ENCODE results near the gene RPL9. TPM values are rescaled to one million over a fixed set of nuclear protein-coding genes. Genes with fewer than 3 reads are reported as not detected.

RPL9 gene
- total and polyA plus RNA-seq, 2 experiments from 2014 or later, result 2,522 to 4,044 TPM

DNA sequence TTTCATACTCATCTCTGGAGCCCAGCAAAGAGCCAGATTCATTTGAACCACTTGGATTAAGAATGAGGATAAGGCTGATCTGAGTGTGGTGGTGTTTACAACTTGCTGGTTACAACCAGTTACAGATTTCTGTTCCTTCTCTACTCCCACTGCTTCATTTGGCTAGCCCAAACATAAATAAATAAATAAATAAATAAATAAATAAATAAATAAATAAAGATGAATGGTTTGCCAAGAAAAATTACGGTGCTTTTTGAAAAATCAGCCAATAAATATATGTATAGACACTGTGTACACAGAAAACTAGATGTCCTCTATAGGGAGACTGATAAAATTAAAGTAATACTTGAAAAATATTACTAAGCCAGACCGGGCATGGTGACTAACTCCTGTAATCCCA lies 17.1 kb downstream of the RPL9 start (continued):
- TF ChIP-seq, protein P1, sequence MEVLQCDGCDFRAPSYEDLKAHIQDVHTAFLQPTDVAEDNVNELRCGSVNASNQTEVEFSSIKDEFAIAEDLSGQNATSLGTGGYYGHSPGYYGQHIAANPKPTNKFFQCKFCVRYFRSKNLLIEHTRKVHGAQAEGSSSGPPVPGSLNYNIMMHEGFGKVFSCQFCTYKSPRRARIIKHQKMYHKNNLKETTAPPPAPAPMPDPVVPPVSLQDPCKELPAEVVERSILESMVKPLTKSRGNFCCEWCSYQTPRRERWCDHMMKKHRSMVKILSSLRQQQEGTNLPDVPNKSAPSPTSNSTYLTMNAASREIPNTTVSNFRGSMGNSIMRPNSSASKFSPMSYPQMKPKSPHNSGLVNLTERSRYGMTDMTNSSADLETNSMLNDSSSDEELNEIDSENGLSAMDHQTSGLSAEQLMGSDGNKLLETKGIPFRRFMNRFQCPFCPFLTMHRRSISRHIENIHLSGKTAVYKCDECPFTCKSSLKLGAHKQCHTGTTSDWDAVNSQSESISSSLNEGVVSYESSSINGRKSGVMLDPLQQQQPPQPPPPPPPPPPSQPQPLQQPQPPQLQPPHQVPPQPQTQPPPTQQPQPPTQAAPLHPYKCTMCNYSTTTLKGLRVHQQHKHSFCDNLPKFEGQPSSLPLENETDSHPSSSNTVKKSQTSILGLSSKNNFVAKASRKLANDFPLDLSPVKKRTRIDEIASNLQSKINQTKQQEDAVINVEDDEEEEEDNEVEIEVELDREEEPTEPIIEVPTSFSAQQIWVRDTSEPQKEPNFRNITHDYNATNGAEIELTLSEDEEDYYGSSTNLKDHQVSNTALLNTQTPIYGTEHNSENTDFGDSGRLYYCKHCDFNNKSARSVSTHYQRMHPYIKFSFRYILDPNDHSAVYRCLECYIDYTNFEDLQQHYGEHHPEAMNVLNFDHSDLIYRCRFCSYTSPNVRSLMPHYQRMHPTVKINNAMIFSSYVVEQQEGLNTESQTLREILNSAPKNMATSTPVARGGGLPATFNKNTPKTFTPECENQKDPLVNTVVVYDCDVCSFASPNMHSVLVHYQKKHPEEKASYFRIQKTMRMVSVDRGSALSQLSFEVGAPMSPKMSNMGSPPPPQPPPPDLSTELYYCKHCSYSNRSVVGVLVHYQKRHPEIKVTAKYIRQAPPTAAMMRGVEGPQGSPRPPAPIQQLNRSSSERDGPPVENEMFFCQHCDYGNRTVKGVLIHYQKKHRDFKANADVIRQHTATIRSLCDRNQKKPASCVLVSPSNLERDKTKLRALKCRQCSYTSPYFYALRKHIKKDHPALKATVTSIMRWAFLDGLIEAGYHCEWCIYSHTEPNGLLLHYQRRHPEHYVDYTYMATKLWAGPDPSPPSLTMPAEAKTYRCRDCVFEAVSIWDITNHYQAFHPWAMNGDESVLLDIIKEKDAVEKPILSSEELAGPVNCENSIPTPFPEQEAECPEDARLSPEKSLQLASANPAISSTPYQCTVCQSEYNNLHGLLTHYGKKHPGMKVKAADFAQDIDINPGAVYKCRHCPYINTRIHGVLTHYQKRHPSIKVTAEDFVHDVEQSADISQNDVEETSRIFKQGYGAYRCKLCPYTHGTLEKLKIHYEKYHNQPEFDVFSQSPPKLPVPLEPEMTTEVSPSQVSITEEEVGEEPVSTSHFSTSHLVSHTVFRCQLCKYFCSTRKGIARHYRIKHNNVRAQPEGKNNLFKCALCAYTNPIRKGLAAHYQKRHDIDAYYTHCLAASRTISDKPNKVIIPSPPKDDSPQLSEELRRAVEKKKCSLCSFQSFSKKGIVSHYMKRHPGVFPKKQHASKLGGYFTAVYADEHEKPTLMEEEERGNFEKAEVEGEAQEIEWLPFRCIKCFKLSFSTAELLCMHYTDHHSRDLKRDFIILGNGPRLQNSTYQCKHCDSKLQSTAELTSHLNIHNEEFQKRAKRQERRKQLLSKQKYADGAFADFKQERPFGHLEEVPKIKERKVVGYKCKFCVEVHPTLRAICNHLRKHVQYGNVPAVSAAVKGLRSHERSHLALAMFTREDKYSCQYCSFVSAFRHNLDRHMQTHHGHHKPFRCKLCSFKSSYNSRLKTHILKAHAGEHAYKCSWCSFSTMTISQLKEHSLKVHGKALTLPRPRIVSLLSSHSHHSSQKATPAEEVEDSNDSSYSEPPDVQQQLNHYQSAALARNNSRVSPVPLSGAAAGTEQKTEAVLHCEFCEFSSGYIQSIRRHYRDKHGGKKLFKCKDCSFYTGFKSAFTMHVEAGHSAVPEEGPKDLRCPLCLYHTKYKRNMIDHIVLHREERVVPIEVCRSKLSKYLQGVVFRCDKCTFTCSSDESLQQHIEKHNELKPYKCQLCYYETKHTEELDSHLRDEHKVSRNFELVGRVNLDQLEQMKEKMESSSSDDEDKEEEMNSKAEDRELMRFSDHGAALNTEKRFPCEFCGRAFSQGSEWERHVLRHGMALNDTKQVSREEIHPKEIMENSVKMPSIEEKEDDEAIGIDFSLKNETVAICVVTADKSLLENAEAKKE (CRISPR knock-in tag; IDR thresholded peaks at IDR 0.05), result no peak
- TF ChIP-seq CREB1 (CRISPR knock-in tag; IDR thresholded peaks at IDR 0.05; ENCODE audit: low read depth) (no peak), EZH2 (IDR thresholded peaks at IDR 0.05; ENCODE audit: low read depth, unreplicated experiment) (no peak)

DNA sequence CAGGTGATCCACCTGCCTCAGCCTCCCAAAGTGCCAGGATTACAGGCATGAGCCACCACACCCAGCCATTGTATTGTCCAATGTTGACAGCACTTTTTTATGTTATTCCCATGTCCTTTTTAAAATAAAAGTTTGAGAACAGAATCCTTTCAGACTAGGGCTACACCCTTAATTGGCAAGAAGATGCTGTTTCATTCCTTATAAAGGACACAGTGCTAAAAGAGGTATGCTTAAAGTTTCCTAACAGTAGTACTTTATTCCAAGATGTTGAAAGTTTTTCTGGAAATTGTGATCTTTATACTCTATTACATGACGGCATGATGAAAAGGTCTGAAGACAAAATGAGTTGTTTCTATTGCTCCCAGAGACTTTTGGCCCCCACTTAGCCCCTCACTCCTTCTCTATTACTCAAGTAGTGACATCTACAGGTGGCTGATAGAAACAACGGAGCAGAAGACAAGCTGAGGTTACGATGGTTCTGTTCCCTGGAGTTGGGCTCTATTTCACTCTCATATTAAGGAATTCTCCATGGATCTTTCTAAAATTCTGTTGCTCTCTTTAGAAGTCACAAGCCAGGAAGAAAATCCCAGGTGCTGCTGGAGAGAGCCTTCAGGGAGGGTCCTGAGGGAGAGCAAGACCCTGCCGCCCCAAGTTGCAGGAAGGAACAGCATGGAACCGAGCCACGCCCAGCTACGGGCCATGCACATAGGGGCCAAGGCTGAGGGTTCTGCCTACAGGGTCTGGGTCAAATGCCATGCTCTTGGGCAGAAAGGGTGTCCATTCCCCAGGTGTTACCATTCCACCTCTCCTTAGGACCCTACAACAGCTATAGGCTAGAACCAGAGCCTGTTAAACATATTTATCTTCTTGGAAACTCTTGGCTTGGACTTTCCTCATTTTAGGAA lies 22.8 kb downstream of the RPL9 start:
- no peaks in the 10 kb centered on the region for H3K36me3 Mint-ChIP-seq (ENCODE audit: low read depth)
- no peak overlapping the region for H3K4me3 ChIP-seq
- H3K36me3 ChIP-seq (ENCODE audit: insufficient read depth), result no peaks in the 10 kb centered on the region
- H3K27ac Mint-ChIP-seq, result no peak overlapping the region
- no peaks in the 10 kb centered on the region for H4K20me1 ChIP-seq (replicated peaks; ENCODE audit: insufficient read depth)
- no peaks in the 10 kb centered on the region for H3K79me2 ChIP-seq (replicated peaks; ENCODE audit: insufficient read depth)
- H3K27ac ChIP-seq (ENCODE audit: low read depth), result no peak overlapping the region
- no peaks in the 10 kb centered on the region for H3F3A ChIP-seq (replicated peaks; ENCODE audit: low read depth)
- peak; percentile 65 for DNase-seq (ENCODE audit: low spot score)
- H3K9me3 Mint-ChIP-seq, result no peaks in the 10 kb centered on the region
- H3K27me3 ChIP-seq (ENCODE audit: insufficient read depth), result no peaks in the 10 kb centered on the region
- H3K4me1 ChIP-seq (ENCODE audit: insufficient read depth), result no peaks in the 10 kb centered on the region
- peaks cover 6% of the 10 kb centered on the region for H3K27me3 Mint-ChIP-seq (ENCODE audit: insufficient read depth, low read depth, poor library complexity)
- peak; percentile 89 for ATAC-seq
- H3K4me1 Mint-ChIP-seq, result 0 out of 3 replicates have a peak, but pooled peaks cover under 1% of the 10 kb centered on the region
- TF ChIP-seq, protein P2, sequence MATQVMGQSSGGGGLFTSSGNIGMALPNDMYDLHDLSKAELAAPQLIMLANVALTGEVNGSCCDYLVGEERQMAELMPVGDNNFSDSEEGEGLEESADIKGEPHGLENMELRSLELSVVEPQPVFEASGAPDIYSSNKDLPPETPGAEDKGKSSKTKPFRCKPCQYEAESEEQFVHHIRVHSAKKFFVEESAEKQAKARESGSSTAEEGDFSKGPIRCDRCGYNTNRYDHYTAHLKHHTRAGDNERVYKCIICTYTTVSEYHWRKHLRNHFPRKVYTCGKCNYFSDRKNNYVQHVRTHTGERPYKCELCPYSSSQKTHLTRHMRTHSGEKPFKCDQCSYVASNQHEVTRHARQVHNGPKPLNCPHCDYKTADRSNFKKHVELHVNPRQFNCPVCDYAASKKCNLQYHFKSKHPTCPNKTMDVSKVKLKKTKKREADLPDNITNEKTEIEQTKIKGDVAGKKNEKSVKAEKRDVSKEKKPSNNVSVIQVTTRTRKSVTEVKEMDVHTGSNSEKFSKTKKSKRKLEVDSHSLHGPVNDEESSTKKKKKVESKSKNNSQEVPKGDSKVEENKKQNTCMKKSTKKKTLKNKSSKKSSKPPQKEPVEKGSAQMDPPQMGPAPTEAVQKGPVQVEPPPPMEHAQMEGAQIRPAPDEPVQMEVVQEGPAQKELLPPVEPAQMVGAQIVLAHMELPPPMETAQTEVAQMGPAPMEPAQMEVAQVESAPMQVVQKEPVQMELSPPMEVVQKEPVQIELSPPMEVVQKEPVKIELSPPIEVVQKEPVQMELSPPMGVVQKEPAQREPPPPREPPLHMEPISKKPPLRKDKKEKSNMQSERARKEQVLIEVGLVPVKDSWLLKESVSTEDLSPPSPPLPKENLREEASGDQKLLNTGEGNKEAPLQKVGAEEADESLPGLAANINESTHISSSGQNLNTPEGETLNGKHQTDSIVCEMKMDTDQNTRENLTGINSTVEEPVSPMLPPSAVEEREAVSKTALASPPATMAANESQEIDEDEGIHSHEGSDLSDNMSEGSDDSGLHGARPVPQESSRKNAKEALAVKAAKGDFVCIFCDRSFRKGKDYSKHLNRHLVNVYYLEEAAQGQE (IDR thresholded peaks at IDR 0.05; ENCODE audit: unreplicated experiment), result no peak
- TF ChIP-seq, protein P3, sequence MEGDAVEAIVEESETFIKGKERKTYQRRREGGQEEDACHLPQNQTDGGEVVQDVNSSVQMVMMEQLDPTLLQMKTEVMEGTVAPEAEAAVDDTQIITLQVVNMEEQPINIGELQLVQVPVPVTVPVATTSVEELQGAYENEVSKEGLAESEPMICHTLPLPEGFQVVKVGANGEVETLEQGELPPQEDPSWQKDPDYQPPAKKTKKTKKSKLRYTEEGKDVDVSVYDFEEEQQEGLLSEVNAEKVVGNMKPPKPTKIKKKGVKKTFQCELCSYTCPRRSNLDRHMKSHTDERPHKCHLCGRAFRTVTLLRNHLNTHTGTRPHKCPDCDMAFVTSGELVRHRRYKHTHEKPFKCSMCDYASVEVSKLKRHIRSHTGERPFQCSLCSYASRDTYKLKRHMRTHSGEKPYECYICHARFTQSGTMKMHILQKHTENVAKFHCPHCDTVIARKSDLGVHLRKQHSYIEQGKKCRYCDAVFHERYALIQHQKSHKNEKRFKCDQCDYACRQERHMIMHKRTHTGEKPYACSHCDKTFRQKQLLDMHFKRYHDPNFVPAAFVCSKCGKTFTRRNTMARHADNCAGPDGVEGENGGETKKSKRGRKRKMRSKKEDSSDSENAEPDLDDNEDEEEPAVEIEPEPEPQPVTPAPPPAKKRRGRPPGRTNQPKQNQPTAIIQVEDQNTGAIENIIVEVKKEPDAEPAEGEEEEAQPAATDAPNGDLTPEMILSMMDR (conservative IDR thresholded peaks at IDR 0.05; ENCODE audit: low read depth in 2 of 2), result peak; percentile 69 to 76
- TF ChIP-seq EZH2phosphoT487 (IDR thresholded peaks at IDR 0.05; ENCODE audit: unreplicated experiment) (no peak), EZH2 (IDR thresholded peaks at IDR 0.05; ENCODE audit: low read depth, unreplicated experiment) (no peak), POLR2AphosphoS5 (IDR thresholded peaks at IDR 0.05; ENCODE audit: low read depth) (no peak)
- no peak overlapping the region for H3K4me2 ChIP-seq
- no peak overlapping the region for H3K4me3 Mint-ChIP-seq
- no peaks in the 10 kb centered on the region for H3K9me2 ChIP-seq (ENCODE audit: insufficient read depth)
- peak overlapping the region; percentile 48; the same call in 1 of the 2 replicates for H2AFZ ChIP-seq

Measured in GM23338 (cell line).